ENCODE measurements around the gene UTS2. TPM values are rescaled to one million over a fixed set of nuclear protein-coding genes. Genes with fewer than 3 reads are reported as not detected.

UTS2 gene
- total RNA-seq, 1 donor from 2014 or later = not detected

- Histone ChIP-seq H3K36me3 (ENCODE audit: control insufficient read depth, insufficient read depth, low read length) (no peaks in the 10 kb centered on the region), H3K4me3 (ENCODE audit: low read depth, low read length) (no peak overlapping the region), H3K27me3 (ENCODE audit: control insufficient read depth, insufficient read depth, low read length) (no peaks in the 10 kb centered on the region)
- TF ChIP-seq, protein P1, sequence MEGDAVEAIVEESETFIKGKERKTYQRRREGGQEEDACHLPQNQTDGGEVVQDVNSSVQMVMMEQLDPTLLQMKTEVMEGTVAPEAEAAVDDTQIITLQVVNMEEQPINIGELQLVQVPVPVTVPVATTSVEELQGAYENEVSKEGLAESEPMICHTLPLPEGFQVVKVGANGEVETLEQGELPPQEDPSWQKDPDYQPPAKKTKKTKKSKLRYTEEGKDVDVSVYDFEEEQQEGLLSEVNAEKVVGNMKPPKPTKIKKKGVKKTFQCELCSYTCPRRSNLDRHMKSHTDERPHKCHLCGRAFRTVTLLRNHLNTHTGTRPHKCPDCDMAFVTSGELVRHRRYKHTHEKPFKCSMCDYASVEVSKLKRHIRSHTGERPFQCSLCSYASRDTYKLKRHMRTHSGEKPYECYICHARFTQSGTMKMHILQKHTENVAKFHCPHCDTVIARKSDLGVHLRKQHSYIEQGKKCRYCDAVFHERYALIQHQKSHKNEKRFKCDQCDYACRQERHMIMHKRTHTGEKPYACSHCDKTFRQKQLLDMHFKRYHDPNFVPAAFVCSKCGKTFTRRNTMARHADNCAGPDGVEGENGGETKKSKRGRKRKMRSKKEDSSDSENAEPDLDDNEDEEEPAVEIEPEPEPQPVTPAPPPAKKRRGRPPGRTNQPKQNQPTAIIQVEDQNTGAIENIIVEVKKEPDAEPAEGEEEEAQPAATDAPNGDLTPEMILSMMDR (IDR thresholded peaks at IDR 0.05; ENCODE audit: insufficient read depth, low read length, poor library complexity, severe bottlenecking) = no peak
- no peak for DNase-seq (ENCODE audit: low read depth)
These were observed 10.3 kb downstream of the UTS2 start for GRCh38 chr1:7842517-7842916.

- no peaks in the 10 kb centered on the region for H3K36me3 ChIP-seq (ENCODE audit: control insufficient read depth, insufficient read depth, low read length)
- DNase-seq (ENCODE audit: low read depth) = no peak
- H3K4me3 ChIP-seq (ENCODE audit: low read depth, low read length) = no peak overlapping the region
- TF ChIP-seq, protein P1 (IDR thresholded peaks at IDR 0.05; ENCODE audit: insufficient read depth, low read length, poor library complexity, severe bottlenecking) = no peak
- H3K27me3 ChIP-seq (ENCODE audit: control insufficient read depth, insufficient read depth, low read length) = no peaks in the 10 kb centered on the region
These were observed 13.3 kb downstream of the UTS2 start for GRCh38 chr1:7839526-7839925.

- H3K27me3 ChIP-seq (ENCODE audit: control insufficient read depth, insufficient read depth, low read length) = no peaks in the 10 kb centered on the region
- no peak overlapping the region for H3K4me3 ChIP-seq (ENCODE audit: low read depth, low read length)
- TF ChIP-seq, protein P1 (IDR thresholded peaks at IDR 0.05; ENCODE audit: insufficient read depth, low read length, poor library complexity, severe bottlenecking) = no peak
- DNase-seq (ENCODE audit: low read depth) = no peak
- H3K36me3 ChIP-seq (ENCODE audit: control insufficient read depth, insufficient read depth, low read length) = no peaks in the 10 kb centered on the region
These were observed 14.2 kb downstream of the UTS2 start for GRCh38 chr1:7838714-7839113.

DNA sequence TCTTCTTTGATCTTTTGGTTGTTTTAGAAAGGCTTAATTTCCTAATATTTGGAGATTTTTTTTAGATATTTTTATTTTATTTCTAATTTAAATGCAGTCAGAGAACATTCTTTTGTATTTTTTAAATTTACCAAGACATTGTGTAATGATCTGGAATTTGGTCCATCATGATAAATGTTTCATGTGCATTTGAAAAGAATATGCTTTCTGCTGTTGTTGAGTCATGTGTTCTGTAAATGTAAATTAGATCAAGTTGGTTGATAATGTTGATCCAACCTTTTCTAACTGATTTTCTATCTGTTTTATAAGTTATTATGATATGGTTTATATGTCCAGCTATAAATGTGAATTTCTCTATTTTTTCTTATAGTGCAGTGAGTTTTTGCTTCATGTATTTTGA lies 19.8 kb downstream of the UTS2 start:
- no peaks in the 10 kb centered on the region for H3K36me3 ChIP-seq (ENCODE audit: control insufficient read depth, insufficient read depth, low read length)
- no peak for DNase-seq (ENCODE audit: low read depth)
- H3K27me3 ChIP-seq (ENCODE audit: control insufficient read depth, insufficient read depth, low read length) = no peaks in the 10 kb centered on the region
- TF ChIP-seq, protein P1 (IDR thresholded peaks at IDR 0.05; ENCODE audit: insufficient read depth, low read length, poor library complexity, severe bottlenecking) = no peak
- H3K4me3 ChIP-seq (ENCODE audit: low read depth, low read length) = no peak overlapping the region

- TF ChIP-seq, protein P1 (IDR thresholded peaks at IDR 0.05; ENCODE audit: insufficient read depth, low read length, poor library complexity, severe bottlenecking) = no peak
- Histone ChIP-seq H3K36me3 (ENCODE audit: control insufficient read depth, insufficient read depth, low read length) (no peaks in the 10 kb centered on the region), H3K4me3 (ENCODE audit: low read depth, low read length) (no peak overlapping the region), H3K27me3 (ENCODE audit: control insufficient read depth, insufficient read depth, low read length) (no peaks in the 10 kb centered on the region)
- DNase-seq (ENCODE audit: low read depth) = no peak
These were observed 21.4 kb downstream of the UTS2 start for GRCh38 chr1:7831458-7831857.

DNA sequence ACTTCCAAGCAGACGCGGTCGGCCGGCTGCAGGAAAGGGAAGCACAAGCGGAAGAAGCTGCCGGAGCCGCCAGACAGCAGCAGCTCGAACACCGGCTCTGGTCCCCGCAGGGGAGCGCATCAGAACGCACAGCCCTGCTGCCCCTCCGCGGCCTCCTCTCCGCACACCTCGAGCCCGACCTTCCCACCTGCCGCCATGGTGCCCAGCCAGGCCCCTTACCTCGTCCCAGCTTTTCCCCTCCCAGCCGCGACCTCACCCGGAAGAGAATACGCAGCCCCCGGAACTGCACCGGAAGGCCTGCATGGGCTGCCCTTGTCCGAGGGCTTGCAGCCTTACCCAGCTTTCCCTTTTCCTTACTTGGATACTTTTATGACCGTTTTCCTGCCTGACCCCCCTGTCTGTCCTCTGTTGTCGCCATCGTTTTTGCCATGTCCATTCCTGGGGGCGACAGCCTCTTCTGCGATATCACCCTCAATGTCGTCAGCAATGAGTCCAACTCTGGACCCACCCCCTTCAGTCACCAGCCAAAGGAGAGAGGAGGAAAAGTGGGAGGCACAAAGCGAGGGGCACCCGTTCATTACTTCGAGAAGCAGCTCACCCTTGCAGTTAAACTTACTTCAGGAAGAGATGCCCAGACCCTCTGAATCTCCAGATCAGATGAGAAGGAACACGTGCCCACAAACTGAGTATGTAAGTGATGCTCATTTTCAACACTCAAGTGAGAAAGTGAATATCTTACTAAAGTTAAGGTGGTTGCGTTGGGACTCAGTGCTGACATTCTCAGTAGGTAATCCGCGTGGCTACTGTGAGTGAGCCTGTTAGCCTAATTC lies 25.5 kb downstream of the UTS2 start:
- no peak for DNase-seq (ENCODE audit: low read depth)
- TF ChIP-seq, protein P1 (IDR thresholded peaks at IDR 0.05; ENCODE audit: insufficient read depth, low read length, poor library complexity, severe bottlenecking) = no peak
- Histone ChIP-seq H3K4me3 (ENCODE audit: low read depth, low read length) (no peak overlapping the region), H3K27me3 (ENCODE audit: control insufficient read depth, insufficient read depth, low read length) (no peaks in the 10 kb centered on the region), H3K36me3 (ENCODE audit: control insufficient read depth, insufficient read depth, low read length) (no peaks in the 10 kb centered on the region)

Data from kidney epithelial cell (primary cell).